ENCODE measurements around the gene AMH. TPM values are rescaled to one million over a fixed set of nuclear protein-coding genes. Genes with fewer than 3 reads are reported as not detected.

Gene AMH
- total and polyA plus RNA-seq, 4 donors: 1.5 to 3.1 (median 1.8) TPM

DNA sequence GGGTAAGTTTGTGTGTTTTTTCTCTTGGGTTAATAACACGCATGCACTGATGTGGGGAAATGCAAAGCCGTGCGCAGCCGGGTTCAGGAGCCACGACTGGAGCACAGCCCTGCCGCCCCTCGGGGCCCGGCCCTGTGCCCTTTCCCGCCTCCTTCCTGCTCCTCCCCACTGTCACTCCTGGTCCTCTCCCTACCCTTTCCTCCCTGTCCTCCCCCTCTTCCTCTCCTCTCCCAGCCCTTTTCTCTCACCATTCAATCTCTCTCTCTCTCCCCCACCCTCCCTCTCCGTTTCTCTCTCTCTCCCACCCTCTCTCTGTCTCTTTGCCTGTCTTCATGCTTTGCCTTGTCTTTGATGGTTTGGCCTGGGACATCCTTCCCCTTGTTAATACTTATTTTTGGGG lies 40.1 kb upstream of the AMH start:
- peaks cover 0 to 6% of the 10 kb centered on the region in 2 donors for H3K36me3 ChIP-seq (ENCODE audit: control insufficient read depth in 1 of 2, insufficient read depth in 2 of 2, low read length in 1 of 2)
- no peaks in the 10 kb centered on the region for H3K27me3 ChIP-seq (ENCODE audit: control insufficient read depth in 1 of 2, insufficient read depth in 2 of 2, low read length in 1 of 2)
- intact Hi-C loops (cut with DNase I): no loop called here
- ATAC-seq (ENCODE audit: low FRiP score): no peak
- no peak overlapping the region for H3K4me3 ChIP-seq (ENCODE audit: low read length in 2 of 2)
- WGBS, 2 donors: 83 to 84% methylated on average over 10 of the region's 10 CpGs
- no peak for DNase-seq
- no peaks in the 10 kb centered on the region for H3K4me1 ChIP-seq (ENCODE audit: control insufficient read depth in 1 of 2, insufficient read depth in 2 of 2, low read length in 2 of 2)
- no peak overlapping the region for H3K27ac ChIP-seq (ENCODE audit: low read depth in 1 of 2, low read length in 2 of 2)
- no peaks in the 10 kb centered on the region for H3K9me3 ChIP-seq (ENCODE audit: control insufficient read depth, low read length)

DNA sequence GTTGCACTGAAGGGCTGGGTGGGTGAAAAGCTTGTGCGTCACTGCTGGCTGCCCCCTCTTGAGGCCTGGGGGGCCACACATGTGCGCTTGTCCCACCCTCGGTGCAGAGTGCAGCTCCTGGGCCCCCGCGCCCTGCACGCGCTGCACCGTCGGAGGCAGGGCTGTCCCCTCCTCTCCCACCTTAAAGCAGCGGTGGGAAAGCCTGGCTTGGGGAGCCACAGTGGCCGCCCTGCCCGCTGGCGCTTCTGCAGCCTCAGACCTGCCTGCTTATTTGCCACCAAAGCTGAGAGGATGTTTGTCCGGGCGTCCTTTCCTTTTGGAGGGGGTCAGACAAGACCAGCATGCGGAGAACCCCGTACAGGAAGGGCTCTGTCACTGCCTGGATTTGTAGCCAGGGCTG lies 39.7 kb upstream of the AMH start:
- ATAC-seq (ENCODE audit: low FRiP score): no peak
- Histone ChIP-seq H3K27me3 (ENCODE audit: control insufficient read depth in 1 of 2, insufficient read depth in 2 of 2, low read length in 1 of 2) (no peaks in the 10 kb centered on the region), H3K36me3 (ENCODE audit: control insufficient read depth in 1 of 2, insufficient read depth in 2 of 2, low read length in 1 of 2) (peaks cover 1 to 6% of the 10 kb centered on the region in 2 donors), H3K9me3 (ENCODE audit: control insufficient read depth, low read length) (no peaks in the 10 kb centered on the region), H3K4me3 (ENCODE audit: low read length in 2 of 2) (no peak overlapping the region), H3K4me1 (ENCODE audit: control insufficient read depth in 1 of 2, insufficient read depth in 2 of 2, low read length in 2 of 2) (no peaks in the 10 kb centered on the region), H3K27ac (ENCODE audit: low read depth in 1 of 2, low read length in 2 of 2) (no peak overlapping the region)
- DNase-seq: no peak
- intact Hi-C loops (cut with DNase I): no loop called here
- WGBS, 2 donors: 87 to 91% methylated on average over 17 of the region's 17 CpGs

DNA sequence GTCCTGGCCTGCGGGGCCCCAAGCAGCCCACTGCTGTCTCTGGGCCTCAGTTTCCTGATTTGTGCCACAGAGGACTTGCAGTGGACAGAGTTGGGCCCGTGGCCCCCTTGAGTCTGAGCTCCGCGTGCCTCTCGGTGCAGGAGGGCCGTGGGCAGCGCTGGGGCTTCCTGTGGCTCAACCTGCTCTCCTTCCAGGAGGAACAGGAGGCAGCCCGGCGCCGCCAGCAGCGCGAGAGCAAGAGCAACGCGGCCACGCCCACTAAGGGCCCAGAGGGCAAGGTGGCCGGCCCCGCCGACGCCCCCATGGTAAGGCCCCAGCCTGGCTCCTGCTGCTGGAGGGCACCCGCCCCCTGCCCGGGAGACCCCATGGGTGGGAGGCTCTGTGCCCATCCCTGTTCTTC lies 38.9 kb upstream of the AMH start:
- Histone ChIP-seq H3K36me3 (ENCODE audit: control insufficient read depth in 1 of 2, insufficient read depth in 2 of 2, low read length in 1 of 2) (peaks cover 2 to 6% of the 10 kb centered on the region in 2 donors), H3K4me3 (ENCODE audit: low read length in 2 of 2) (no peak overlapping the region), H3K4me1 (ENCODE audit: control insufficient read depth in 1 of 2, insufficient read depth in 2 of 2, low read length in 2 of 2) (no peaks in the 10 kb centered on the region), H3K9me3 (ENCODE audit: control insufficient read depth, low read length) (no peaks in the 10 kb centered on the region), H3K27ac (ENCODE audit: low read depth in 1 of 2, low read length in 2 of 2) (no peak overlapping the region), H3K27me3 (ENCODE audit: control insufficient read depth in 1 of 2, insufficient read depth in 2 of 2, low read length in 1 of 2) (no peaks in the 10 kb centered on the region)
- intact Hi-C loops (cut with DNase I): no loop called here
- no peak for ATAC-seq (ENCODE audit: low FRiP score)
- DNase-seq: no peak
- 91 to 94% methylated on average over 21 of the region's 21 CpGs for WGBS, 2 donors

DNA sequence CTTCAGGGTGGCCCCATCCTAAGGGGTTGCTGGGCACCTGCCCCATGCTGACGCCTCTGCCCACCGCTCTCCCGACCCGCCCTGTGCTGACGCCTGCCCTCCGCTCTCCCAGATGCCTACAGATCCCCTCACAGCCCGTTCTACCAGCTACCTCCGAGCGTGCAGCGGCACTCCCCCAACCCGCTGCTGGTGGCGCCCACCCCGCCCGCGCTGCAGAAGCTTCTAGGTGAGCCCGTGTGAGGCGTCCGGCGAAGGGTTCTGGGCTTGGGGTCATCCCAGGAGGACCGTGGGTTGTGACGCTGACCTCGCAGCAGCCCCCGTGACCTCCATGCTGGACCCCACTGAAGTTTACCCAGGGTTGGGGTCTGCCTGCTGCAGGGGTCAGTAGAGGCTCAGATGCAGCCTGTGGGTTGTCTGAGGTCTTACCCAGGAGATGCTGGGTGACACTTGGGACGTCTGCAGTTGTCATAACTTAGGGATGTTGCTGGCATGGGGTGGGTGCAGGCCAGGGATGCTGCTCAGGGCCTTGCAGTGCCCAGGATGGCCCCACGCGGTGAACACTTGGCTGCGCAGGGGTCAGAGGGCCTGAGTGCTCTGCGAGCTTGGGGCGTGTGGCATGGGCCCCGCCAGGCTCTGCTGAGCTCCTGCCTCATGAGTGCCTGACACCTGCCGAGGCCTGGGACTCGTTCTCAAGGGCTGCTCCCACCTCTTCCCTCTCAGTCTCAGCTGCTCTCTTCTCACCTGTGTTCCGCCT lies 38.0 kb upstream of the AMH start:
- Histone ChIP-seq H3K27me3 (ENCODE audit: control insufficient read depth in 1 of 2, insufficient read depth in 2 of 2, low read length in 1 of 2) (no peaks in the 10 kb centered on the region), H3K36me3 (ENCODE audit: control insufficient read depth in 1 of 2, insufficient read depth in 2 of 2, low read length in 1 of 2) (peaks cover 2 to 6% of the 10 kb centered on the region in 2 donors), H3K4me1 (ENCODE audit: control insufficient read depth in 1 of 2, insufficient read depth in 2 of 2, low read length in 2 of 2) (no peaks in the 10 kb centered on the region), H3K4me3 (ENCODE audit: low read length in 2 of 2) (no peak overlapping the region), H3K27ac (ENCODE audit: low read depth in 1 of 2, low read length in 2 of 2) (no peak overlapping the region), H3K9me3 (ENCODE audit: control insufficient read depth, low read length) (no peaks in the 10 kb centered on the region)
- WGBS, 2 donors: 92% methylated on average over 33 of the region's 33 CpGs
- ATAC-seq (ENCODE audit: low FRiP score) (no peak), DNase-seq (no peak)
- intact Hi-C loops (cut with DNase I): no loop called here

DNA sequence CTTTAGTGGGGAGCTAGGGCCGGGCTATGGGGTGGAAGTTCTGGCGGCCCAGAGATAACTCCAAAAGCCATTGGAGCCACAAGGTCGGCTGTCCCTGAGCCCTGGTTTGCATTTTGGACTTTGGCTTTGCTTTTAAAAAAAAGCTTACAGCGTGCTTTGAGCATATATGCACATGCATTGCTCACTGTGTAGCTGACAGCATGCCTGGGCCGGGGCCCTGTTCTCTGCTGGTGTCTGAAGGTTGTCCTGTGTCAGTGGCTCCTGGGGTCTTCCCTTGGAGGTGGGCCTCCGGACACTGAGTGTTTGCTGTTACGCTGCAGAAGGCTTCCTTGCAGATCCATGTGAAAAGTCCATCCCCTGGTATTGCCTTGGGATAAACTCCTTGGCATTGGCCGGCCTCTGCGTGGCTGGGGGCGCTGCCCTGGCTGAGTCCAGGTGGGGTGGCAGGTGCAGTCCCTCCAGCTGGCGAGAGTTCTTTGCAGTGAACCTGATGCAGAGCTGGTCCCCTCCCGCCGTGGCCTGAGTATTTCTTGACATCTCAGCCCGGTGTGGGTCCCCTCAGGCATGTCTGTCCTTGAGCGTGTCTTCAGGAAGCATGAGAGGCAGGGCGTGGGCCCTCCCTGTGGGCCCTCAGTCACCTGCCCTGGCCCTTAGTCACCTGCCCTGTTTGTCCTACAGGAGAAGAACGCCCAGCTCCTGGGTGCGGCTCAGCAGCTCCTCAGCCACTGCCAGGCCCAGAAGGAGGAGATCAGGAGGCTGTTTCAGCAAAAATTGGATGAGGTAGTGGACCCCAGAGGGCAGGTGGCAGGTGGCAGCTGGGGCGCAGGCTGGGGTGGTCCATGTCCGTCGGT lies 36.0 kb upstream of the AMH start:
- H3K4me3 ChIP-seq (ENCODE audit: low read length in 2 of 2): no peak overlapping the region
- peaks cover 6 to 9% of the 10 kb centered on the region in 2 donors for H3K36me3 ChIP-seq (ENCODE audit: control insufficient read depth in 1 of 2, insufficient read depth in 2 of 2, low read length in 1 of 2)
- no peak overlapping the region for H3K27ac ChIP-seq (ENCODE audit: low read depth in 1 of 2, low read length in 2 of 2)
- intact Hi-C loops (cut with DNase I): no loop called here
- DNase-seq (no peak), ATAC-seq (ENCODE audit: low FRiP score) (no peak)
- no peaks in the 10 kb centered on the region for H3K27me3 ChIP-seq (ENCODE audit: control insufficient read depth in 1 of 2, insufficient read depth in 2 of 2, low read length in 1 of 2)
- WGBS, 2 donors: 92% methylated on average over 20 to 21 of the region's 21 CpGs
- H3K9me3 ChIP-seq (ENCODE audit: control insufficient read depth, low read length): no peaks in the 10 kb centered on the region
- no peaks in the 10 kb centered on the region for H3K4me1 ChIP-seq (ENCODE audit: control insufficient read depth in 1 of 2, insufficient read depth in 2 of 2, low read length in 2 of 2)

DNA sequence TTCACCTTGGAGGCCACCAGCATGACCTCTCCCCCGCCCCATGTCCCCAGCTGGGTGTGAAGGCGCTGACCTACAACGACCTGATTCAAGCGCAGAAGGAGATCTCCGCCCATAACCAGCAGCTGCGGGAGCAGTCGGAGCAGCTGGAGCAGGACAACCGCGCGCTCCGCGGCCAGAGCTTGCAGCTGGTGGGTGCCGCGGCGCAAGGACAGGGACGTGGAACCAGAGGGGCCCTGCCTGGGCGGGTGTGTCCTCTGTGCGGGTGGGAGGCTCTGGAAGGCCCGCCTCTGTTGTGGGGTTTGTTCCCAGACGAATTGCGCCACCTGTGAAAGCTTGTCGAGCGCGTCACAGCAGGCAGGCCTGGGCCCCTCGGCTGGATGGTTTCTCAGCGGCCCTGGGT lies 35.3 kb upstream of the AMH start:
- intact Hi-C loops (cut with DNase I): no loop called here
- H3K36me3 ChIP-seq (ENCODE audit: control insufficient read depth in 1 of 2, insufficient read depth in 2 of 2, low read length in 1 of 2): peaks cover 6 to 9% of the 10 kb centered on the region in 2 donors

DNA sequence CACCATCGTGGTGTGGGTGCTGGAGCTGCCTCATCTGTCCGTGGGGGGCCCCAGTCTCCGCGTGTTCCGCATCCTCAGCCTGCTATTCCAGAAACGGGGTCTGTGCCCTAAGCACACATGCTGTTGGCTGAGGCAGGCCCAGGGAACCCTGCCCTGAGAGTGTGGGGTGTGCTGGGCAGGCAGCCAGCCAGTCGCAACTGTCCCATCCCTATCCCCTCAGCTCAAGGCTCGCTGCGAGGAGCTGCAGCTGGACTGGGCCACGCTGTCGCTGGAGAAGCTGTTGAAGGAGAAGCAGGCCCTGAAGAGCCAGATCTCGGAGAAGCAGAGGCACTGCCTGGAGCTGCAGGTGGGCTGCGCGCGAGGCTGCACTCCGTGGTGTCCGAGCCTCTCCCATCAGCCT lies 34.9 kb upstream of the AMH start:
- 93 to 94% methylated on average over 17 of the region's 17 CpGs for WGBS, 2 donors
- Histone ChIP-seq H3K4me3 (ENCODE audit: low read length in 2 of 2) (no peak overlapping the region), H3K27me3 (ENCODE audit: control insufficient read depth in 1 of 2, insufficient read depth in 2 of 2, low read length in 1 of 2) (no peaks in the 10 kb centered on the region), H3K4me1 (ENCODE audit: control insufficient read depth in 1 of 2, insufficient read depth in 2 of 2, low read length in 2 of 2) (no peaks in the 10 kb centered on the region), H3K9me3 (ENCODE audit: control insufficient read depth, low read length) (no peaks in the 10 kb centered on the region), H3K27ac (ENCODE audit: low read depth in 1 of 2, low read length in 2 of 2) (no peak overlapping the region), H3K36me3 (ENCODE audit: control insufficient read depth in 1 of 2, insufficient read depth in 2 of 2, low read length in 1 of 2) (peaks cover 6 to 9% of the 10 kb centered on the region in 2 donors)
- DNase-seq: no peak
- no peak for ATAC-seq (ENCODE audit: low FRiP score)
- intact Hi-C loops (cut with DNase I): no loop called here

More for the DNA sequence above, 35.3 kb upstream of the AMH start:
- ATAC-seq (ENCODE audit: low FRiP score) (no peak), DNase-seq (no peak)
- no peaks in the 10 kb centered on the region for H3K4me1 ChIP-seq (ENCODE audit: control insufficient read depth in 1 of 2, insufficient read depth in 2 of 2, low read length in 2 of 2)
- no peak overlapping the region for H3K27ac ChIP-seq (ENCODE audit: low read depth in 1 of 2, low read length in 2 of 2)
- H3K27me3 ChIP-seq (ENCODE audit: control insufficient read depth in 1 of 2, insufficient read depth in 2 of 2, low read length in 1 of 2): no peaks in the 10 kb centered on the region
- no peaks in the 10 kb centered on the region for H3K9me3 ChIP-seq (ENCODE audit: control insufficient read depth, low read length)
- 81 to 85% methylated on average over 26 of the region's 26 CpGs for WGBS, 2 donors
- no peak overlapping the region for H3K4me3 ChIP-seq (ENCODE audit: low read length in 2 of 2)

DNA sequence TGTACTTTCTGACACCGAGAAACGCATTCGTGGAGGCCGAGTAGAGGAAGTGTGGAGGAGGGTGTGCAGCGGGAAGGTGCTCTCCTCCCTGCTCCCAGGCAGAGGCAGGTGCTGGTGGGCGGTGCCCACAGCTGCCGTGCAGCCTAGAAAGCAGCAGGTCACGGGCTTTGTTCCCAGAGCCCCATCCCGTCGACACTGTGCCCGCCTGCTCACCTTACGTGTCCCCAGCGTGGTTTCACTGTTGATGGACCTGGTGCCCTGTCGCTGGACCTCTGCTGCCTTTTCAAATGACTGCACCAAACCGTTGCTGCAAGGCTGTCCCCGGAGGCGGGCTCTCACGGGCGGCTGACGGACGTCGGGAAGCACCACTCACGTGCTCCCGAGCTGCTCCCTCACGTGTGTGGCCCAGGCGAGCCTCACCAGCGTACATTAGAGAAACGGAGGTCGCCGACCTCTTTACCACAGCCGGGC lies 33.8 kb upstream of the AMH start:
- WGBS, 2 donors: 72 to 78% methylated on average over 31 of the region's 31 CpGs
- DNase-seq (no peak), ATAC-seq (ENCODE audit: low FRiP score) (no peak)
- Histone ChIP-seq H3K4me1 (ENCODE audit: control insufficient read depth in 1 of 2, insufficient read depth in 2 of 2, low read length in 2 of 2) (no peaks in the 10 kb centered on the region), H3K36me3 (ENCODE audit: control insufficient read depth in 1 of 2, insufficient read depth in 2 of 2, low read length in 1 of 2) (peaks cover 6 to 9% of the 10 kb centered on the region in 2 donors), H3K27ac (ENCODE audit: low read depth in 1 of 2, low read length in 2 of 2) (no peak overlapping the region), H3K9me3 (ENCODE audit: control insufficient read depth, low read length) (no peaks in the 10 kb centered on the region), H3K4me3 (ENCODE audit: low read length in 2 of 2) (no peak overlapping the region), H3K27me3 (ENCODE audit: control insufficient read depth in 1 of 2, insufficient read depth in 2 of 2, low read length in 1 of 2) (no peaks in the 10 kb centered on the region)
- intact Hi-C loops (cut with DNase I): no loop called here
